MG63 (cell line): ENCODE measurements around the gene GLI3. TPM values are rescaled to one million over a fixed set of nuclear protein-coding genes. Genes with fewer than 3 reads are reported as not detected.
A peak's percentile ranks its signal among the peaks of the same experiment; 100 is the strongest.

Experiments used
- DNase-seq: peaks from one replicate; pipeline ENCODE4 v3.0.0-alpha.2; 2020
- H3K27me3 ChIP-seq: fragments of 250-450 bp; sonication (Bioruptor Pico); 2 replicates; pipeline ENCODE4 v1.5.1; 2020; ENCODE audit warnings: mild to moderate bottlenecking, moderate library complexity
- H3K36me3 ChIP-seq: fragments of 250-450 bp; sonication (Bioruptor Pico); 2 replicates; pipeline ENCODE4 v1.5.1; 2020; ENCODE audit warnings: mild to moderate bottlenecking, moderate library complexity
- H3K4me3 ChIP-seq: fragments of 250-450 bp; sonication (Bioruptor Pico); 2 replicates; pipeline ENCODE4 v1.5.1; 2020; ENCODE audit warnings: mild to moderate bottlenecking, moderate library complexity
- H3K9me3 ChIP-seq: fragments of 250-450 bp; sonication (Bioruptor Pico); 2 replicates; pipeline ENCODE4 v1.5.1; 2020; ENCODE audit warnings: mild to moderate bottlenecking, moderate library complexity
- total RNA-seq: library from RNA; depleted of rRNA; stranded (reverse); fragments of >200 nt; shearing (Covaris generic); gene quantifications from 2 replicates; pipeline ENCODE4 v1.2.3, GENCODE V29; 2014; ENCODE audit warnings: low replicate concordance

Gene GLI3
- total RNA-seq, 1 experiment from 2014 or later, result 0.59 TPM

DNA sequence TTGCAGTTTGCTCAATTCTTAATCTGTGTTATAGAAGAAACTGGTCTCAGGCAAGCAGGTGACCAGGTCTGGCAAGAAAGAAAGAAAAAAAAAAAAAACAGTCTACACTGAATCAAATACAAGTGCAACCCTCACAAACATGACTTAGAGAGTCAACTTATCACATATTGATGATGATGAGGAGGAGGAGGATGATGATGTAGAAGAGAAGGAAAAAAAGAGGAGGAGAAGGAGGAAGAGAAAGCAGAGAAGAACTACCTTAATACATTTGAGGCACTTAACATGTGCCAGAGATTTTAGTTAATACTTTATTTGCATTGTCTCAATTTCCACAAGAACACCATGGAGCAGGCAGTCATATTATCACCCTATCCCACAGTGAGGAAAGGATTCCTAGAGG lies 91.5 kb downstream of the GLI3 start:
- no peaks in the 10 kb centered on the region for H3K36me3 ChIP-seq
- DNase-seq, result no peak
- no peaks in the 10 kb centered on the region for H3K27me3 ChIP-seq
- H3K4me3 ChIP-seq, result no peak overlapping the region
- H3K9me3 ChIP-seq, result no peaks in the 10 kb centered on the region

GRCh38 chr7:42144604-42145003 lies 92.4 kb downstream of the GLI3 start:
- Histone ChIP-seq H3K36me3 (no peaks in the 10 kb centered on the region), H3K4me3 (no peak overlapping the region), H3K9me3 (no peaks in the 10 kb centered on the region), H3K27me3 (no peaks in the 10 kb centered on the region)
- no peak for DNase-seq

GRCh38 chr7:42143711-42144600 lies 93.1 kb downstream of the GLI3 start:
- Histone ChIP-seq H3K27me3 (no peaks in the 10 kb centered on the region), H3K9me3 (no peaks in the 10 kb centered on the region), H3K36me3 (no peaks in the 10 kb centered on the region), H3K4me3 (no peak overlapping the region)
- no peak for DNase-seq

DNA sequence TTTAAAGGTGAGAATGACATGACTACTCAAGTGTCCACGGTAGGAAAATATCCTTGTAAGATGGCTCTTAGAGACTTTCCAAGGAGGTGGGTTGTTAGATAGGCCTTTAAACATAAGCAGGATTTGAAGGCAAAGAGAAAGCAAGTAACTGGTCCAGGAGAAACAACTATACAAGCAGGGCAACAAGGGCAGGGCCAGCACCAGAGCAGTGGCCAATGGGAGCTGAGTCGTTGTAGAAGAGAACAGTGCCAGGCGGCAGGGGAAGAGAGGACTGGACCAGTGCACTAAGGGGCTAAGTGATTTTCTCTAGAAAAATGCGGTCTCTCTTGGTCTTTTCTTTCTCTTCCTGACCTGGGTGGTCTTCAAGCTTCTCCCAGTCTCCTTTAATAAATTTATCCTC lies 94.9 kb downstream of the GLI3 start:
- no peaks in the 10 kb centered on the region for H3K9me3 ChIP-seq
- H3K36me3 ChIP-seq, result no peaks in the 10 kb centered on the region
- DNase-seq, result no peak
- no peak overlapping the region for H3K4me3 ChIP-seq
- H3K27me3 ChIP-seq, result no peaks in the 10 kb centered on the region

- H3K4me3 ChIP-seq, result no peak overlapping the region
- H3K36me3 ChIP-seq, result no peaks in the 10 kb centered on the region
- H3K27me3 ChIP-seq, result no peaks in the 10 kb centered on the region
- no peak for DNase-seq
- H3K9me3 ChIP-seq, result no peaks in the 10 kb centered on the region
These were observed 97.3 kb downstream of the GLI3 start for GRCh38 chr7:42139751-42140150.

DNA sequence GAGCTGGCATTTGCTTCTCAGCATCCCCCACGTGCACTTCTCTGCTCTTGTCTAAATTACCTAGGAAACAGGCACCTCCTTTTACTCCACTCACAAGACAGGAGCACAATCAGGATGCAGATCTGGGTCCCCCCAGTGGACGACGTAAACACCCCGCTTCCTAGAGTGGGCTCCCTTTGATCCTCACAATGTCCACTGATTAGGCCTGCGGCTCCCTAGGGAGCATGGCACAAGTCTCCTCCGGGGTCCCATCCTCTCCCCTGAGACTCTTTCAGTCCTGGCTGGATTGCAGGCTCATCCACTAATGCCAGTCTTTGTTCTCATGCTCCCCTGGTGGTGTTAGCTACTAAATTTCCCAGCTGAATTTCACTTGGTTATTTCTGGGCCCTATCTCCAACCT lies 98.3 kb downstream of the GLI3 start:
- DNase-seq, result no peak
- Histone ChIP-seq H3K4me3 (no peak overlapping the region), H3K27me3 (no peaks in the 10 kb centered on the region), H3K9me3 (no peaks in the 10 kb centered on the region), H3K36me3 (no peaks in the 10 kb centered on the region)

- Histone ChIP-seq H3K36me3 (no peaks in the 10 kb centered on the region), H3K4me3 (no peak overlapping the region), H3K27me3 (no peaks in the 10 kb centered on the region), H3K9me3 (no peaks in the 10 kb centered on the region)
- no peak for DNase-seq
These were observed 99.1 kb downstream of the GLI3 start for GRCh38 chr7:42137941-42138340.

DNA sequence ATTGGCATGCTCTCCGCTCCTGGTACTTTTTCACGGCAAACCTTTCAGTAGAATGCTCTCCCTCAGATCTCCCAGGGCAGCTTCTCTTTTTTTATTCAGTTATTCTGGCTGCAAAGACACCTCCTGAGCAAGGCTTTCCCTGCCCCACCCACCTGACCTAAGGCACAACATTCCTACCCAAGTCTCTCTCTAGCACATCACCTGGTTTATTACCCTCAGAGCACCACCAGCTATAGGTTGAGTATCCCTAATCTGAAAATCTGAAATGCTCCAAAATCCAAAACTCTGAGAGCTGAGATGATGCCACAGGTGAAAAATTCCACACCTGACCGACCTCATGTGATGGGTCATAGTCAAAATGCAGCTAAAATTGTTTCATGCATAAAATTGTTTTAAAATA lies 99.6 kb downstream of the GLI3 start:
- H3K27me3 ChIP-seq, result no peaks in the 10 kb centered on the region
- H3K9me3 ChIP-seq, result no peaks in the 10 kb centered on the region
- no peak for DNase-seq
- no peaks in the 10 kb centered on the region for H3K36me3 ChIP-seq
- H3K4me3 ChIP-seq, result no peak overlapping the region

DNA sequence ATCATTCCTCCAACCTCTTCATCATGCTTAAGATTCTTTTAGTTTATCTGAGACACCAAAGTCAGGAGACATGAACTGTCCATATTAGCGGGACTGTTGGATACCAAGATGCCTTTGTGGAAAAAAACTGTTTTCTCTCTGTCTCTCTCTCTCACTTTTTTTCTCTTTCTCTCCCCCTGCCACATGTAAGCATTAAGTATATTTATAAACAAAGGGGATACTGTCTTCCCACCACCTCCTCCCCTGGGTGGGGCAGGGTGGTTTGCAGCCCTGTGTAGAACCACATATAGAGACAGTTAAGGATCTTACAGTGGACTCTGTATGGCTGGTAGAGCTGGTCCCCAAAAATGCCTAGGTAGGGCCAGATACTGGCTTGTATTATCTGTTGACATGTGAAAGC lies 101.3 kb downstream of the GLI3 start:
- Histone ChIP-seq H3K9me3 (no peaks in the 10 kb centered on the region), H3K36me3 (no peaks in the 10 kb centered on the region; the same call in 1 of the 2 replicates), H3K4me3 (no peak overlapping the region), H3K27me3 (no peaks in the 10 kb centered on the region)
- no peak for DNase-seq

- Histone ChIP-seq H3K27me3 (no peaks in the 10 kb centered on the region), H3K36me3 (no peaks in the 10 kb centered on the region; the same call in 1 of the 2 replicates), H3K4me3 (no peak overlapping the region), H3K9me3 (no peaks in the 10 kb centered on the region)
- DNase-seq, result no peak
These were observed 102.6 kb downstream of the GLI3 start for GRCh38 chr7:42134276-42134876.

DNA sequence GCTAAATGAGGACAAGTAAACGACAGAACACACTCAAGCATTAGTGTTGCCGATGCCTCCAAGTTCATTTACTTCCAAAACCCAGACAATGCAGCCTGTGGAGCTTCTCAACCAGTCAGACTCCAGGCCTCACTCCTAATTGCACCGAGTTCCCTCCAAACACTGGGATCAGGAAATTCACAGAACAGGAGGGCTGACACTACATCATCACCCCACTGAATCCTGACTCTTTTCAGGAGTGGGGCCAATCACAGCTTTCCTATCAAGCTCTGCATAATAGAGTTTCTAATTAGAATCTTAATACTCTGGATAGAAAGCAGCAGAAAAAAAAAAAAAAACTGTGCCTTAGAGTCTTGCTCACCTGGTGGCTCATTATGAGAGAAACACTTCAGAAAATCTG lies 103.7 kb downstream of the GLI3 start:
- Histone ChIP-seq H3K4me3 (no peak overlapping the region), H3K36me3 (no peaks in the 10 kb centered on the region; the same call in 1 of the 2 replicates), H3K9me3 (no peaks in the 10 kb centered on the region), H3K27me3 (no peaks in the 10 kb centered on the region)
- no peak for DNase-seq

DNA sequence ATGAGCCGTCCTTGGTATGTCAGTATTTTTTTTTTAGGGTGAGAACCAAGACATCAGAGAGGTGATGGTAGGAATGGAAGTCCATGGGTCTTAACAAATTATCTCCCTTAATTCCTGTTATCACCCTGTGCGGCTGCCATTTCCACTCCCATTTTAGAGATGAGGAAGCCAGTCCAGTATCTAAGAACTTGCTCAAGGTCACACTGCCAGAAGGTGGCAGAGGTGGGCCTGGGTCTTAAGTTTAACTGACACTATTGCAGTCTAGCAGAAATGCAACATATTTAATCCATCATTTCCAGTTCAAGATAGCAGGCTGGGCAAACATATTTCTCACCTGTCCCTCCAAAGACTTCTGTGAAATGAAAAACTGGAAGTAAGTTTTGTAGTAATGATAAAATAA lies 108.3 kb downstream of the GLI3 start:
- peak; percentile 26 for DNase-seq
- no peaks in the 10 kb centered on the region for H3K27me3 ChIP-seq
- no peak overlapping the region for H3K4me3 ChIP-seq
- no peaks in the 10 kb centered on the region; the same call in 1 of the 2 replicates for H3K36me3 ChIP-seq
- H3K9me3 ChIP-seq, result no peaks in the 10 kb centered on the region

DNA sequence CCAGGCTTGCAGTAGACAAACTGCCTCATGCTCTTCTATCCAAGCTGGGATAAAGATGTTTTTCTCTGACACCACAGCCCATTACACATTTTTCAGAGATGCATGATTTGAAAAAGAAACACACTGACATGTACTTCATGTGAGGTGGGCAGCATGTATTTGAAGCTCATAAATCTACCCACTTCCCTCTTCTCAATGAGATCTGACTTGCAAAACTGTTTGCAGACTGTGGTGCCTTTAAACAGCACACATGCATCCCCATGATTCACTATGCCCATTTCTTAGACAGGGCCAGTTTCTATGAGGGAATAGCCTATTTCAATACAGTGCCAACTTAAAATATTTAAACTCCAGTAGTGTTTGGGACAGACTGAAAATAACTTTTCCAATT lies 109.8 kb downstream of the GLI3 start:
- Histone ChIP-seq H3K27me3 (no peaks in the 10 kb centered on the region), H3K9me3 (no peaks in the 10 kb centered on the region), H3K36me3 (no peaks in the 10 kb centered on the region; the same call in 1 of the 2 replicates), H3K4me3 (no peak overlapping the region)
- no peak for DNase-seq

DNA sequence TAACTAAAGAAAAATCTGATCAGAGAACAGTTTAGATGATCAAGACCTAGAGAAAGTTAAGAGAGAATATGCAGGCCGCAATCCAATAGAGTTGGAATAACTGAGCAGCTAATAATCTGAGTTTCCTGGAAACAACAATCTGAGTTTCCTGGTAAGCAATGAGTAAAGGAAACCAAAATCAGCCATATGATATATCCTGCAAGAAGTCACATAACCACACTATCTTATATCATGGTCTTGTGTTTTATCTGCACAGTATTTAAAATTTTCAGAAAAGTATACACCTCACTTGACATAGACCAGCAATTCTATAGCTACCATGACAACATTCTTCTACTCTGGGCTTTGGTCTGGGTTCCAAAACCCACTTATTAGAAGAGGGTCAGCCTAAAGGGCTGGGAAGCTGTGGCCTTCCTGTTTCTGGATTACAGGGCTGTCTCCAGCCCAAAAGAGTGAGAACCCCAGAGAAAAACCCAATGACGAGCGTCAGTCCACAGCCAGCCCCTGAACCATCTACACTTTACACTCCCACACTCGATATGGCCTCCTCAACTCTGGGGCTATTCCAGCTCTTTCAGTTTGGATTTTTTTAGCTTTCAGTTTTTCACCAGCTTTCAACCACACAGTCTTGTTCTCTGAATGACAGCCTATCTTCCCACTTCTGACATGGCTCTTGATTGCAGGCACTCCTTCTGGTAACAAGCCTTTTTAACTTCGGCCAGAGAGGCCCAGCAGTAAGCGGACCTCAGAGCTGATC lies 110.4 kb downstream of the GLI3 start:
- H3K4me3 ChIP-seq, result no peak overlapping the region
- no peak for DNase-seq
- no peaks in the 10 kb centered on the region for H3K27me3 ChIP-seq
- H3K9me3 ChIP-seq, result no peaks in the 10 kb centered on the region
- H3K36me3 ChIP-seq, result no peaks in the 10 kb centered on the region; the same call in 1 of the 2 replicates

DNA sequence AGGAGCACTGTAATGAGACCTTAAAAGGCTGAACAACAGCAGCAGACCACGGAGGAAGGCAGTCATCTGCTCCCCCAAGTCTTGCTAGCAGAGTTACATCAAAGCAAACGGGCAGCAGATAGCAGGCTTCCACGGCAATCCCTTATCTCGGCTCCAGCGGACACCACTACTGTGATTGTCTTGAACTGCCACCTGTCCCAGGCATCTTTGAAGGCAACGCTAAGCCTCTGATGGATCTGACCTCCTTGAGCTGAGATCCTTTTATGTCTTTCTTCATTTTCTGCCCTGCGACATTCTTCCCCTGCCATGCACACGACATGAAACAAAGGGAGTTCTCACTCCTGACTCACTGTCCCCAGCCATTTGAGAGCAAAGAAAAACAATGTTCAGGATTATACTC lies 111.7 kb downstream of the GLI3 start:
- H3K9me3 ChIP-seq, result no peaks in the 10 kb centered on the region
- no peaks in the 10 kb centered on the region for H3K27me3 ChIP-seq
- no peaks in the 10 kb centered on the region for H3K36me3 ChIP-seq
- no peak for DNase-seq
- H3K4me3 ChIP-seq, result no peak overlapping the region

GRCh38 chr7:42123716-42124115 lies 113.3 kb downstream of the GLI3 start:
- no peak for DNase-seq
- Histone ChIP-seq H3K27me3 (no peaks in the 10 kb centered on the region), H3K4me3 (no peak overlapping the region), H3K9me3 (no peaks in the 10 kb centered on the region), H3K36me3 (no peaks in the 10 kb centered on the region)

GRCh38 chr7:42120191-42120590 lies 116.8 kb downstream of the GLI3 start:
- Histone ChIP-seq H3K36me3 (no peaks in the 10 kb centered on the region), H3K9me3 (no peaks in the 10 kb centered on the region), H3K27me3 (no peaks in the 10 kb centered on the region), H3K4me3 (no peak overlapping the region)
- DNase-seq, result no peak
